Hepatocyte (in vitro differentiated cells): Measurements from ENCODE around the gene DCTPP1.

Experiments
- CTCF ChIP-seq: fragments of 200-600 bp; sonication (generic); IDR thresholded peaks from 2 replicates; pipeline ENCODE4 v1.5.1; 2016; ENCODE audit warnings: antibody characterized with exemption, mild to moderate bottlenecking; ENCODE audit not compliant: poor library complexity
- EZH2 ChIP-seq: fragments of 200-600 bp; sonication (generic); IDR thresholded peaks from 2 replicates; pipeline ENCODE4 v1.6.1; 2016; ENCODE audit warnings: antibody characterized with exemption, mild to moderate bottlenecking, borderline replicate concordance

GRCh38 chr16:30375864-30376263, 54.0 kb downstream of the DCTPP1 start:
- TF ChIP-seq CTCF: no peak
- no peak for TF ChIP-seq EZH2
